Measurements from ENCODE around the gene SPESP1.

The SPESP1 gene

GRCh38 chr15:68991723-68992122 is 61.4 kb downstream of the SPESP1 start:
- DNase-seq (ENCODE audit: low spot score), result no peak

DNA sequence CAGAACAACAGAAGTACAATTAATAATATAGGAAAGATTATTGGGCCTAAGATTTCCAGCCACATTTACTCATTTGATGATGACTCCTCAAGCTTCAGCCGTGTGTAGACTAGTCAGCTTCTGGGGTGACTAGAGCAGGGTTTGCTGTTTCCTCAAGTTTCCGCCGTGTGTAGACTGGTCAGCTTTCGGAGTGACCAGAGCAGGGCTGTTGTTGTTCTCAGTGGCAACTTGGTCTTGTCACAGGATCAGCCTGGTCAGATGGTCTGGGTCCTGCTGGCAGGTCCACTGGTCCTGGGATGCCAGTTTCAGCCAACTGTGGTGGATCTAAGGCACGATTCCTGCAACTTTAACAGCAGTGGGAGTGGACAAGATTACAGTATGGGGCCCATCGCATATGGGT is 62.4 kb downstream of the SPESP1 start:
- DNase-seq (ENCODE audit: low spot score), result no peak

DNA sequence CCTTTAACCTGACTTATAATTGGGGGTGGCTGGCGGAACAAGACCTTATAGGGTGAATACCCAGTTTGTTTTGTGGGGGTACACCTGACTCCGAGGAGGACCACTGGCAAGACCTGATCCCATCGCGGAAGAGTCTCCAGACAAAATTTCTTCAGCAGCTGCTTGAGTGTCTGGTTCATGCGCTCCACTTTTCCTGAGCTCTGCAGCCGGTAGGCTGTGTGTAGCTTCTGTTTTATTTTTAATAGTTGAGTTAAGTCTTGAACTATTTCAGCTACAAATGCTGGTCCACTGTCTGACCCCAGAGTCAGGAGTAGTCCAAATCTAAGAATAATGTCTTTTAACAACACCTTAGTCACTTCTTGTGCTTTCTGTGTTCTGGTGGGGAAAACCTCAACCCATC is 63.0 kb downstream of the SPESP1 start:
- no peak for DNase-seq (ENCODE audit: low spot score)

GRCh38 chr15:68994149-68994548 is 63.8 kb downstream of the SPESP1 start:
- no peak for DNase-seq (ENCODE audit: low spot score)

DNA sequence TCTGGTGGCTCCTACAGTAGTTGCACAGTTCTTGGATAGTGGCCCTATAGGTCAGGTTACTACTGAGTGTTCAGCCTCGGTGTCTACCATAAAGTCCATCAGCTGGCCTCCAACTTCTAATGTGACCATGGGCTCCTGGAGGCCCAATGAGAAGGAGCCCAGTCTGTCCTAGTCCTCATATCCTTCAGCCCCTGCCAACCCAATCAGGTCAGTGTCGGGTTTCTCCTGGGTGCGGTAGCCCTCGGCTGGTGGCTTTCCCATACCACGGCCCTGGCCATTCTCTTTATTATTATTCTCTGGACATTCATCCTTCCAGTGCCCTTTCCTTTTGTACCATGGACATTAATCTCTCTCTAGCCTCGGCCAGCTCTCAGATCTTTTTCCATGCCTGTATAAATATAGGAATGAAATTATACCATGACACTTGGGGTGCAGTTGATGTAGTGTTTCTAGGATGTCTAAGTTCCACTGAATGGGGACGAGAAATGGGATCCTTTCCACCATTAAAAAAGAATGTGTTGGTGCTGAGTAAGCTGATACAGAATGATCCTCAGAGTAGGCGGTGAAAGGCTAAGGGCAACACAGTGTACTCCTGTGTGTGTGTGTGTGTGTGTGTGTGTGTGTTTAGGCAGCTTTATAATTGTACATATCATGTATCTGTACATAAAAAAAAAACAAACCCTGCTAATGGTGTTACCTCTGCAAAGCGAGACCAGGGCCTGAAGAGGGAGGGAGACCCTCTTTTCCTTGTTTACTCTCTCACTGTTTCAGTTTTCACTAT is 64.8 kb downstream of the SPESP1 start:
- DNase-seq (ENCODE audit: low spot score), result no peak
